Activated naive CD8-positive, alpha-beta T cell (primary cell): Measurements from ENCODE around the gene FBXO15.

ENCODE experiments used
- H3K27ac Mint-ChIP-seq: one replicate; pipeline ENCODE4 v1.8.0; 2021; ENCODE audit warnings: mixed read lengths
- H3K27me3 Mint-ChIP-seq: one replicate; pipeline ENCODE4 v1.8.0; 2021; ENCODE audit warnings: mixed read lengths
- H3K36me3 Mint-ChIP-seq: one replicate; pipeline ENCODE4 v1.8.0; 2021; ENCODE audit warnings: mixed read lengths
- H3K4me1 Mint-ChIP-seq: one replicate; pipeline ENCODE4 v1.8.0; 2021; ENCODE audit warnings: low read depth, mixed read lengths
- H3K4me3 Mint-ChIP-seq: one replicate; pipeline ENCODE4 v1.8.0; 2021; ENCODE audit warnings: mild to moderate bottlenecking, mixed read lengths
- H3K9me3 Mint-ChIP-seq: one replicate; pipeline ENCODE4 v1.8.0; 2021; ENCODE audit warnings: low read depth, mixed read lengths

FBXO15 gene

GRCh38 chr18:74141667-74142066 is 6.0 kb downstream of the FBXO15 start:
- H3K9me3 Mint-ChIP-seq, result no peaks in the 10 kb centered on the region
- H3K36me3 Mint-ChIP-seq, result peaks cover 3% of the 10 kb centered on the region
- H3K4me3 Mint-ChIP-seq, result no peak overlapping the region
- peaks cover 34% of the 10 kb centered on the region for H3K4me1 Mint-ChIP-seq
- no peak overlapping the region for H3K27ac Mint-ChIP-seq
- no peaks in the 10 kb centered on the region for H3K27me3 Mint-ChIP-seq

- H3K27me3 Mint-ChIP-seq, result no peaks in the 10 kb centered on the region
Measured at GRCh38 chr18:74140582-74140981, 7.1 kb downstream of the FBXO15 start.

GRCh38 chr18:74139888-74140287 is 7.7 kb downstream of the FBXO15 start:
- no peaks in the 10 kb centered on the region for H3K9me3 Mint-ChIP-seq
- peak overlapping the region; percentile 96 for H3K27ac Mint-ChIP-seq
- H3K4me3 Mint-ChIP-seq, result peak overlapping the region; percentile 79
- peaks cover 31% of the 10 kb centered on the region for H3K4me1 Mint-ChIP-seq
- peaks cover 4% of the 10 kb centered on the region for H3K36me3 Mint-ChIP-seq
- no peaks in the 10 kb centered on the region for H3K27me3 Mint-ChIP-seq

More at GRCh38 chr18:74140582-74140981, 7.1 kb downstream of the FBXO15 start:
- Mint-ChIP-seq H3K27ac (peak overlapping the region; percentile 96), H3K4me3 (peak overlapping the region; percentile 79), H3K36me3 (peaks cover 3% of the 10 kb centered on the region), H3K4me1 (peaks cover 31% of the 10 kb centered on the region), H3K9me3 (no peaks in the 10 kb centered on the region)

- peak overlapping the region; percentile 30 for H3K4me3 Mint-ChIP-seq
- peaks cover 31% of the 10 kb centered on the region for H3K4me1 Mint-ChIP-seq
- H3K27me3 Mint-ChIP-seq, result no peaks in the 10 kb centered on the region
- no peaks in the 10 kb centered on the region for H3K9me3 Mint-ChIP-seq
- peak overlapping the region; percentile 96 for H3K27ac Mint-ChIP-seq
- H3K36me3 Mint-ChIP-seq, result peaks cover 7% of the 10 kb centered on the region
Measured at GRCh38 chr18:74139411-74139810, 8.2 kb downstream of the FBXO15 start.

GRCh38 chr18:74137920-74138538 is 9.6 kb downstream of the FBXO15 start:
- H3K27me3 Mint-ChIP-seq, result no peaks in the 10 kb centered on the region
- peak overlapping the region; percentile 96 for H3K27ac Mint-ChIP-seq
- no peaks in the 10 kb centered on the region for H3K9me3 Mint-ChIP-seq
- peaks cover 14% of the 10 kb centered on the region for H3K36me3 Mint-ChIP-seq
- peak overlapping the region; percentile 4 for H3K4me3 Mint-ChIP-seq
- H3K4me1 Mint-ChIP-seq, result peaks cover 31% of the 10 kb centered on the region

- Mint-ChIP-seq H3K4me3 (no peak overlapping the region), H3K27me3 (no peaks in the 10 kb centered on the region), H3K36me3 (peaks cover 11% of the 10 kb centered on the region), H3K27ac (no peak overlapping the region), H3K9me3 (no peaks in the 10 kb centered on the region), H3K4me1 (no peaks in the 10 kb centered on the region)
Measured at GRCh38 chr18:74132201-74132600, 15.4 kb downstream of the FBXO15 start.

GRCh38 chr18:74131124-74131523 is 16.5 kb downstream of the FBXO15 start:
- Mint-ChIP-seq H3K27ac (no peak overlapping the region), H3K36me3 (peaks cover 11% of the 10 kb centered on the region), H3K27me3 (no peaks in the 10 kb centered on the region), H3K9me3 (no peaks in the 10 kb centered on the region), H3K4me1 (no peaks in the 10 kb centered on the region), H3K4me3 (no peak overlapping the region)

- Mint-ChIP-seq H3K36me3 (no peaks in the 10 kb centered on the region), H3K4me3 (no peak overlapping the region), H3K27ac (no peak overlapping the region), H3K4me1 (no peaks in the 10 kb centered on the region), H3K9me3 (no peaks in the 10 kb centered on the region), H3K27me3 (no peaks in the 10 kb centered on the region)
Measured at GRCh38 chr18:74128159-74128558, 19.5 kb downstream of the FBXO15 start.

GRCh38 chr18:74126684-74127655 is 20.7 kb downstream of the FBXO15 start:
- Mint-ChIP-seq H3K27ac (no peak overlapping the region), H3K4me1 (no peaks in the 10 kb centered on the region), H3K36me3 (no peaks in the 10 kb centered on the region), H3K27me3 (no peaks in the 10 kb centered on the region), H3K4me3 (no peak overlapping the region), H3K9me3 (no peaks in the 10 kb centered on the region)

- no peaks in the 10 kb centered on the region for H3K9me3 Mint-ChIP-seq
- no peaks in the 10 kb centered on the region for H3K36me3 Mint-ChIP-seq
- H3K4me3 Mint-ChIP-seq, result no peak overlapping the region
- peaks cover 2% of the 10 kb centered on the region for H3K4me1 Mint-ChIP-seq
- H3K27ac Mint-ChIP-seq, result no peak overlapping the region
- H3K27me3 Mint-ChIP-seq, result no peaks in the 10 kb centered on the region
Measured at GRCh38 chr18:74124642-74125041, 23.0 kb downstream of the FBXO15 start.

- no peaks in the 10 kb centered on the region for H3K36me3 Mint-ChIP-seq
- H3K4me3 Mint-ChIP-seq, result no peak overlapping the region
- no peaks in the 10 kb centered on the region for H3K27me3 Mint-ChIP-seq
- no peaks in the 10 kb centered on the region for H3K9me3 Mint-ChIP-seq
- no peak overlapping the region for H3K27ac Mint-ChIP-seq
- H3K4me1 Mint-ChIP-seq, result peaks cover 2% of the 10 kb centered on the region
Measured at GRCh38 chr18:74123200-74123599, 24.4 kb downstream of the FBXO15 start.

GRCh38 chr18:74116633-74117554 is 30.7 kb downstream of the FBXO15 start:
- Mint-ChIP-seq H3K4me1 (peaks cover 5% of the 10 kb centered on the region), H3K9me3 (peaks cover 7% of the 10 kb centered on the region), H3K27me3 (no peaks in the 10 kb centered on the region), H3K36me3 (peaks cover 6% of the 10 kb centered on the region), H3K4me3 (no peak overlapping the region), H3K27ac (no peak overlapping the region)

GRCh38 chr18:74115046-74115445 is 32.6 kb downstream of the FBXO15 start:
- Mint-ChIP-seq H3K36me3 (peaks cover 11% of the 10 kb centered on the region), H3K27ac (no peak overlapping the region), H3K9me3 (peaks cover 7% of the 10 kb centered on the region), H3K4me1 (peaks cover 3% of the 10 kb centered on the region), H3K4me3 (no peak overlapping the region), H3K27me3 (no peaks in the 10 kb centered on the region)

- peaks cover 12% of the 10 kb centered on the region for H3K36me3 Mint-ChIP-seq
- peaks cover 8% of the 10 kb centered on the region for H3K9me3 Mint-ChIP-seq
- no peak overlapping the region for H3K4me3 Mint-ChIP-seq
- H3K4me1 Mint-ChIP-seq, result peaks cover 5% of the 10 kb centered on the region
- no peak overlapping the region for H3K27ac Mint-ChIP-seq
- no peaks in the 10 kb centered on the region for H3K27me3 Mint-ChIP-seq
Measured at GRCh38 chr18:74114116-74114515, 33.5 kb downstream of the FBXO15 start.
